HL-60 (cell line): ENCODE results near the gene SBK2.

ENCODE experiments used
- DNase-seq, 2 experiments: peaks; one replicate each; pipeline ENCODE4 v3.0.0-alpha.2; 2010 to 2020; ENCODE audit warnings: low read depth in 1 of 2, low spot score in 1 of 2
- H3K27ac ChIP-seq: fragments of 250-450 bp; sonication (Bioruptor Pico); replicated peaks from 2 replicates; pipeline ENCODE4 v1.5.1; 2020; ENCODE audit warnings: mild to moderate bottlenecking, moderate library complexity
- H3K27me3 ChIP-seq: fragments of 250-450 bp; sonication (Bioruptor Pico); 2 replicates; pipeline ENCODE4 v1.5.1; 2021; ENCODE audit warnings: mild to moderate bottlenecking, moderate library complexity; ENCODE audit not compliant: insufficient read depth, poor library complexity, severe bottlenecking
- H3K4me3 ChIP-seq: replicated peaks from 2 replicates; pipeline ENCODE4 v1.5.1; 2011; ENCODE audit warnings: mild to moderate bottlenecking, control low read depth, low read length; ENCODE audit not compliant: insufficient read depth
- CTCF ChIP-seq: IDR thresholded peaks from one replicate; pipeline ENCODE4 v1.5.1; 2011; ENCODE audit warnings: low read length, control low read depth, inconsistent platforms; ENCODE audit not compliant: insufficient read depth
- GABPA ChIP-seq: IDR thresholded peaks from 2 replicates; pipeline ENCODE4 v1.6.1; 2012; ENCODE audit warnings: low read depth
- POLR2AphosphoS5 ChIP-seq: IDR thresholded peaks from 2 replicates; pipeline ENCODE4 v1.6.1; 2012; ENCODE audit warnings: low read depth
- REST ChIP-seq: IDR thresholded peaks from 2 replicates; pipeline ENCODE4 v1.6.1; 2012; ENCODE audit warnings: low read depth; ENCODE audit not compliant: insufficient replicate concordance
- SPI1 ChIP-seq: IDR thresholded peaks from 2 replicates; pipeline ENCODE4 v1.6.1; 2012; ENCODE audit warnings: low read depth, mild to moderate bottlenecking, borderline replicate concordance

The SBK2 gene

DNA sequence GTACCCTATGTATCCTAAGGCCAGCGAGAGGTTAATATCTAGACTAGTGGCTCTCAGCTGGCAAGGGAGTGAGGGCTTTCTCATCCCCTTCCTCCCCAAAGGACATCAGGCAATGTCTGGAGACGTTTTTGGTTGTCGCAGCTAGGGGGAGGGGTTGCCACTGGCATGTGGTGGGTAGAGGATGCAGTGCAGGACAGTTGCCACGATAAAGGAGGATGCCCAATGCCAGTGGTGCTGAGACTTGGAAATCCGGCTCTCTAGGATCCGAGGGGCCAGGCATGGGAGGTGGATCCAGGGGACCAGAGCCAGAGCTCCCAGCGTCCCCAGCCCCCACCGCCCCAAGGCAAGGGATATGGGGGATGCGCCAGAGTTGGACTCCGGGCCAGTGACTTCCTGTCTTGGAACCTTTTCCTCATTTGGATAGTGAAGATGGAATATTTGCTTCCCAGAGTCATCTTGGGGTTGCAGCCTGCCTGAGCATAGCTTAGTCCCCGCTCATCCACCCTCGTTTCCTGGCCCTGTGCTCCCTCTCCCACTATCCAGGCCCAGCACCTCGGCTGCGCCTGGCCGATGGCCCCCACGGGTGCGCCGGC lies 43.8 kb downstream of the SBK2 start:
- DNase-seq: no peak
- TF ChIP-seq SPI1 (no peak), GABPA (no peak), REST (no peak), CTCF (no peak), POLR2AphosphoS5 (no peak)
- H3K27me3 ChIP-seq: peaks cover 23% of the 10 kb centered on the region
- no peak overlapping the region for H3K27ac ChIP-seq
- H3K4me3 ChIP-seq: no peak overlapping the region

DNA sequence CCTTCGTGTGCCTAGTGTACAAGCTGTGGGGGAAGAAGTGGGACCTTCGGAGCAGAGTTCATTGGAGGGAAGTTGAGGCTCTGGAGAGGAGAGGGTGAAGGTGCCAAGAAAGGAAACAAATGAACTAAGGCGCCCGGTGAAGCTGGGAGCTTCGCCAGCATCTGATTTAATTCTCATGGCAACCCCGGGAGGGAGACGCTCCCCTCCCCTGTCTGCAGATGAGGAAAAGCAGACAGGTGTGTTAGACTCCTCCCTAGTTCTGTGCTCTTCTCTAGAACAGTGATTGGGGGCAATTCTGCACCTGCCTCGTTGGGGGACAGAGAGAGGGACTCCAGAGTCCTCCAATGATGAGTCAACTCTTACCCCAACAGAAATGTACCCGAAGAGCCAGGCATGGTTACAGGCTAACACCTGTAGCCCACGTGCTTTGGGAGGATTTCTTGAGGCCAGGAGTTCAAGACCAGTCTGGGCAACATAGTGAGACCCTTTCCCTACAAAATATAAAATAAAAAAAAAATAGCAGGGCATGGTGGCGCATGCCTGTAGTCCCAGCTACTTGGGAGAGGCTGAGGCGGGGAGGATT lies 44.5 kb downstream of the SBK2 start:
- Histone ChIP-seq H3K27ac (no peak overlapping the region), H3K4me3 (no peak overlapping the region), H3K27me3 (peaks cover 23% of the 10 kb centered on the region)
- no peak for TF ChIP-seq POLR2AphosphoS5
- no peak for TF ChIP-seq CTCF
- no peak for TF ChIP-seq SPI1
- TF ChIP-seq REST: no peak
- TF ChIP-seq GABPA: no peak
- no peak for DNase-seq

GRCh38 chr19:55491546-55492360 lies 45.2 kb downstream of the SBK2 start:
- Histone ChIP-seq H3K4me3 (no peak overlapping the region), H3K27ac (no peak overlapping the region), H3K27me3 (peaks cover 23% of the 10 kb centered on the region)
- TF ChIP-seq GABPA (no peak), SPI1 (no peak), POLR2AphosphoS5 (no peak), CTCF (no peak), REST (no peak)
- DNase-seq: no peak
